ENCODE results near the gene FAM13A.

DNA sequence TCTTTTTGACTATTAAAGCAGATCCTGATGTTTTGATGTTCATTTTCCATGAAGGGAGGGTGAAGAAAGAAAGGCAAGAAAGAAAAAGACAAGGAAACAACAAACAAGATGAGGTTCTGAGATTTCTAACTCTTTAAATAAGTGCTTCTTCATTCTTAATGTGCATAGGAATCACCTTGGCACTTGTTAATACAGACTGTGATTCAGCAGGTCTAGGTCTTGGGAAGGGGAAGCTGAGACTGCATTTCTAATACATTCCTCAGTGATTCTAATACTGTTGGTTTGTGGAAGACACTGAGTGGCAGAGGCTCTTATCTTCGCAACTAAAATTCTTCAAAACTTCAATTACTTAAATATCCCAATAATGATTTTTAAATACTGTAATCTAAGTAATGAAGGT, 264.2 kb downstream of the FAM13A start:
- TF ChIP-seq, protein P1, sequence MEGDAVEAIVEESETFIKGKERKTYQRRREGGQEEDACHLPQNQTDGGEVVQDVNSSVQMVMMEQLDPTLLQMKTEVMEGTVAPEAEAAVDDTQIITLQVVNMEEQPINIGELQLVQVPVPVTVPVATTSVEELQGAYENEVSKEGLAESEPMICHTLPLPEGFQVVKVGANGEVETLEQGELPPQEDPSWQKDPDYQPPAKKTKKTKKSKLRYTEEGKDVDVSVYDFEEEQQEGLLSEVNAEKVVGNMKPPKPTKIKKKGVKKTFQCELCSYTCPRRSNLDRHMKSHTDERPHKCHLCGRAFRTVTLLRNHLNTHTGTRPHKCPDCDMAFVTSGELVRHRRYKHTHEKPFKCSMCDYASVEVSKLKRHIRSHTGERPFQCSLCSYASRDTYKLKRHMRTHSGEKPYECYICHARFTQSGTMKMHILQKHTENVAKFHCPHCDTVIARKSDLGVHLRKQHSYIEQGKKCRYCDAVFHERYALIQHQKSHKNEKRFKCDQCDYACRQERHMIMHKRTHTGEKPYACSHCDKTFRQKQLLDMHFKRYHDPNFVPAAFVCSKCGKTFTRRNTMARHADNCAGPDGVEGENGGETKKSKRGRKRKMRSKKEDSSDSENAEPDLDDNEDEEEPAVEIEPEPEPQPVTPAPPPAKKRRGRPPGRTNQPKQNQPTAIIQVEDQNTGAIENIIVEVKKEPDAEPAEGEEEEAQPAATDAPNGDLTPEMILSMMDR (IDR thresholded peaks at IDR 0.05 in 8 of 11, conservative IDR thresholded peaks at IDR 0.05 in 3 of 11), result no peak
- TF ChIP-seq POLR2A (IDR thresholded peaks at IDR 0.05) (no peak), POLR2AphosphoS5 (IDR thresholded peaks at IDR 0.05) (no peak)
